ENCODE results near the gene PHACTR1.
"Not testable (repeated sequence)": the region's sequence is repeated elsewhere in the genome, so short reads cannot be mapped to it uniquely, and the experiment has no call there.

The PHACTR1 gene

DNA sequence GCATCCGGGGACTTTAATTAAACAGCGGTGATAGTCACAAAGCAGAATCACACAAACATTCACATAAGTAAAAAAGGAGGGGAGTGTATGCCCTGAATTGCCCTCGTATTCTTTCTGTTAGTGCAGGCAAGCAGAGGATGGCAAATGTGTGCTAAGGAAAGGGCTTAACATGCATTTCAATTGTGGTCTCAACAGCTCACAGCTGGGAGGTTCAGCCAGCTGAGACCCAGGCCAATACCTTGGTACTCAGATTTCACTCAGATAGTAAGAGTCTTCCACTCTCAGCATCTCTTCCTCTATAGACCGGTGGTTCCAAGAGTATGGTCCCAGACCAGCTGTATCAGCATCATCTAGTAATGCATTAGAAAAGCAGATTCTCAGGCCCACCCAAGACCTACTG is 215.1 kb downstream of the PHACTR1 start:
- TF ChIP-seq, protein P1, sequence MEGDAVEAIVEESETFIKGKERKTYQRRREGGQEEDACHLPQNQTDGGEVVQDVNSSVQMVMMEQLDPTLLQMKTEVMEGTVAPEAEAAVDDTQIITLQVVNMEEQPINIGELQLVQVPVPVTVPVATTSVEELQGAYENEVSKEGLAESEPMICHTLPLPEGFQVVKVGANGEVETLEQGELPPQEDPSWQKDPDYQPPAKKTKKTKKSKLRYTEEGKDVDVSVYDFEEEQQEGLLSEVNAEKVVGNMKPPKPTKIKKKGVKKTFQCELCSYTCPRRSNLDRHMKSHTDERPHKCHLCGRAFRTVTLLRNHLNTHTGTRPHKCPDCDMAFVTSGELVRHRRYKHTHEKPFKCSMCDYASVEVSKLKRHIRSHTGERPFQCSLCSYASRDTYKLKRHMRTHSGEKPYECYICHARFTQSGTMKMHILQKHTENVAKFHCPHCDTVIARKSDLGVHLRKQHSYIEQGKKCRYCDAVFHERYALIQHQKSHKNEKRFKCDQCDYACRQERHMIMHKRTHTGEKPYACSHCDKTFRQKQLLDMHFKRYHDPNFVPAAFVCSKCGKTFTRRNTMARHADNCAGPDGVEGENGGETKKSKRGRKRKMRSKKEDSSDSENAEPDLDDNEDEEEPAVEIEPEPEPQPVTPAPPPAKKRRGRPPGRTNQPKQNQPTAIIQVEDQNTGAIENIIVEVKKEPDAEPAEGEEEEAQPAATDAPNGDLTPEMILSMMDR (IDR thresholded peaks at IDR 0.05; ENCODE audit: low read depth, low read length, missing control alignments): no peak
- no peak overlapping the region for H3K4me3 ChIP-seq (ENCODE audit: low read depth, low read length)
- in situ Hi-C loops (cut with HindIII; ENCODE audit: low sequenced_read_pairs): no loop called here
- DNase-seq (ENCODE audit: low read depth): no peak

DNA sequence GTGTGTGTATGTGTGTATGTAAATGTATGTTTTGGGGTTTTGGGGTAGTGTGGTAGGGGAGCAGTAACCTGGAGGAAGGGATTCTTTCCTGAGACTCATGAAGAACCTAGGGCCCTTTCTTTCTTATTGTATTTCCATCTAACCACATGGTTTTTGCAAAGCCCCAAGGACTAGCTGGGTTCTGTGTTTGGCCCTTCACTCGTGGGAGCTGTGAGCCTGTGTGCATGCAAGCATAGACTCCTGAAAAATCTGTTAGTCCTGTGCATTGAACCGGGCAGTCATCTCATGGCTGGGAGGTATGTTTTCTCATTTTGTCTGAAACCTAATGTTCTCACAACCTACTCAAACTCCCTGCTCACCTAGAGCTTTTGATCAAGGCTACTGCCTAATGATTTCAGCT is 219.1 kb downstream of the PHACTR1 start:
- no peak overlapping the region for H3K4me3 ChIP-seq (ENCODE audit: low read depth, low read length)
- in situ Hi-C loops (cut with HindIII; ENCODE audit: low sequenced_read_pairs): no loop called here
- no peak for DNase-seq (ENCODE audit: low read depth)
- TF ChIP-seq, protein P1 (IDR thresholded peaks at IDR 0.05; ENCODE audit: low read depth, low read length, missing control alignments): no peak

GRCh38 chr6:12937971-12938370 is 221.4 kb downstream of the PHACTR1 start:
- DNase-seq (ENCODE audit: low read depth): no peak

GRCh38 chr6:12939314-12939713 is 222.7 kb downstream of the PHACTR1 start:
- TF ChIP-seq, protein P1 (IDR thresholded peaks at IDR 0.05; ENCODE audit: low read depth, low read length, missing control alignments): no peak
- no peak overlapping the region for H3K4me3 ChIP-seq (ENCODE audit: low read depth, low read length)
- DNase-seq (ENCODE audit: low read depth): no peak
- in situ Hi-C loops (cut with HindIII; ENCODE audit: low sequenced_read_pairs): no loop called here

More at GRCh38 chr6:12937971-12938370, 221.4 kb downstream of the PHACTR1 start:
- TF ChIP-seq, protein P1 (IDR thresholded peaks at IDR 0.05; ENCODE audit: low read depth, low read length, missing control alignments): no peak
- H3K4me3 ChIP-seq (ENCODE audit: low read depth, low read length): no peak overlapping the region
- in situ Hi-C loops (cut with HindIII; ENCODE audit: low sequenced_read_pairs): no loop called here

GRCh38 chr6:12941422-12941821 is 224.9 kb downstream of the PHACTR1 start:
- H3K4me3 ChIP-seq (ENCODE audit: low read depth, low read length): no peak overlapping the region
- in situ Hi-C loops (cut with HindIII; ENCODE audit: low sequenced_read_pairs): no loop called here
- no peak for DNase-seq (ENCODE audit: low read depth)
- TF ChIP-seq, protein P1 (IDR thresholded peaks at IDR 0.05; ENCODE audit: low read depth, low read length, missing control alignments): no peak

DNA sequence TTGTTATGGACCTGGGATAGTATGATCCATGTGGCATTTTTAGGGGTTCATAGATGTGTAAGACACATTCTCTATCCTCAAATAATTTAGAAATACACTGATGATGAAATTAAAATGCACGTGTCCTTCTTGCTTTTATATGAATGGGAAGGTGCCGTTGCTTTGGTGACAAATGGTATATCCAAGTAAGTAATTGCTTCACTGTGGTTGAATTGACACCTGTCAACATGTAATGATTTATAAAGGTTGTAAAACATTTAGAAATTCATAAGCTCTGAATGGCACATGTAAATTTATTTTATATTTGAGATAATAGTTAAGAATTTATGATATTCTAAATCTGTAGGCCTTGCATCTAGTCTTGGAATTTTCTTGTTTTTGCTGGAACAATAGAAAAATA is 227.0 kb downstream of the PHACTR1 start:
- in situ Hi-C loops (cut with HindIII; ENCODE audit: low sequenced_read_pairs): no loop called here
- TF ChIP-seq, protein P1 (IDR thresholded peaks at IDR 0.05; ENCODE audit: low read depth, low read length, missing control alignments): no peak
- no peak overlapping the region for H3K4me3 ChIP-seq (ENCODE audit: low read depth, low read length)
- no peak for DNase-seq (ENCODE audit: low read depth)

GRCh38 chr6:12944001-12944400 is 227.4 kb downstream of the PHACTR1 start:
- no peak overlapping the region for H3K4me3 ChIP-seq (ENCODE audit: low read depth, low read length)
- in situ Hi-C loops (cut with HindIII; ENCODE audit: low sequenced_read_pairs): no loop called here
- DNase-seq (ENCODE audit: low read depth): no peak
- TF ChIP-seq, protein P1 (IDR thresholded peaks at IDR 0.05; ENCODE audit: low read depth, low read length, missing control alignments): no peak

DNA sequence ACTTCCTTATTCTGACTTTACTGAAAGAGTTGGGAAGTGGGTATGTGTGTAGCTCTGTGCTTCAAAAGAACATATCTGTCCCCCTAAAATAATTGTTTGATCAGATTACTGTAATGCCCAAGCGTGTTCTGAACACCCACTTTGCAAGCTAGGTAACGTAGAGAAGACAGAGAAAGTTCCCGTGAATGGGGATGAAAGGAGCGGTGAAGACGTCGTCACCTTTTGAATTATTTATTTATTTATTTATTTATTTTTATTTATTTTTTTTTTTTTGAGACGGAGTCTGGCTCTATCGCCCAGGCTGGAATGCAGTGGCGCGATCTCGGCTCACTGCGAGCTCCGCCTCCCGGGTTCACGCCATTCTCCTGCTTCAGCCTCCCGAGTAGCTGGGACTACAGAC is 228.0 kb downstream of the PHACTR1 start:
- in situ Hi-C loops (cut with HindIII; ENCODE audit: low sequenced_read_pairs); DNase-seq (ENCODE audit: low read depth); H3K4me3 ChIP-seq (ENCODE audit: low read depth, low read length): not testable (repeated sequence)
